Fibroblast of the aortic adventitia (primary cell): Measurements from ENCODE around the gene ZDHHC21. TPM values are rescaled to one million over a fixed set of nuclear protein-coding genes. Genes with fewer than 3 reads are reported as not detected.

Source experiments
- DNase-seq: peaks from one replicate; pipeline ENCODE4 v3.0.0-alpha.2; 2010; ENCODE audit warnings: low read depth
- H3K4me3 ChIP-seq: 2 replicates; pipeline ENCODE4 v1.5.1; 2011; ENCODE audit warnings: low read depth, mild to moderate bottlenecking, control low read depth, low read length, moderate library complexity
- total RNA-seq: library from RNA; depleted of rRNA; stranded (reverse); fragments of >200 nt; gene quantifications from 2 replicates; pipeline ENCODE4 v1.2.3, GENCODE V29; 2012; ENCODE audit warnings: low replicate concordance
- TF ChIP-seq, protein P1 (sequence below): IDR thresholded peaks from 2 replicates; pipeline ENCODE4 v1.5.1; 2011; ENCODE audit warnings: mild to moderate bottlenecking, low read length, control low read depth, inconsistent platforms; ENCODE audit not compliant: insufficient read depth

The ZDHHC21 gene
- total RNA-seq, 1 donor = 11.8 TPM

DNA sequence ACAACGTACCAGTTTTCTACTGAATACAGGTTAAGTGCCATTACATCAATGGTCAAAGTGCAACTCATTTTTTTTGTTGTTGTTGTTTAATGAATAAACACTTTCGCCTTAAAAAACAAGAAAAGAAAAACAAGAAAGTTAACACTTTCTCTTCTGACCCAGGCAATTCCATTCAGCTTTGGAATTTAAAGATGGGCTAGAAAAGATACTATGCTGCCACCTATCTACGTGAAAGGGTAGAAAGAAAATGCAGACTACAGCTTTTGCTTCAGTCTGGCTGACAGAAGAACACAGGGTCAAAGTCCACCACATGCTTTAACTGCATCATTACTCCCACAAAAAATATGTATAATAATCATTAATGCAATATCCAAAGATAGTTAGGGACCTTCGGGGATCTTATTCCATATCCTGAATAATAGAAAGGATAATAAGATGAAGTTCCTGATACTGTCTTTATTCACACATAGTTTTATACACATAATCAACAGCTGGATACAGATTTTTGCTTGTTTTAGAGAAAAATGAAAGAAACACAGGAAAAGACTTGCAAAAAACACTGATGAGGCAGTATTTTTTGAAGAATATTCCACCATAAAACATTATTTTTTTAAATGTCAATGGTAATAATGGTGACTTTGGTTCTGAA lies 40.4 kb downstream of the ZDHHC21 start:
- DNase-seq = peak; percentile 24
- no peak overlapping the region for H3K4me3 ChIP-seq
- TF ChIP-seq, protein P1, sequence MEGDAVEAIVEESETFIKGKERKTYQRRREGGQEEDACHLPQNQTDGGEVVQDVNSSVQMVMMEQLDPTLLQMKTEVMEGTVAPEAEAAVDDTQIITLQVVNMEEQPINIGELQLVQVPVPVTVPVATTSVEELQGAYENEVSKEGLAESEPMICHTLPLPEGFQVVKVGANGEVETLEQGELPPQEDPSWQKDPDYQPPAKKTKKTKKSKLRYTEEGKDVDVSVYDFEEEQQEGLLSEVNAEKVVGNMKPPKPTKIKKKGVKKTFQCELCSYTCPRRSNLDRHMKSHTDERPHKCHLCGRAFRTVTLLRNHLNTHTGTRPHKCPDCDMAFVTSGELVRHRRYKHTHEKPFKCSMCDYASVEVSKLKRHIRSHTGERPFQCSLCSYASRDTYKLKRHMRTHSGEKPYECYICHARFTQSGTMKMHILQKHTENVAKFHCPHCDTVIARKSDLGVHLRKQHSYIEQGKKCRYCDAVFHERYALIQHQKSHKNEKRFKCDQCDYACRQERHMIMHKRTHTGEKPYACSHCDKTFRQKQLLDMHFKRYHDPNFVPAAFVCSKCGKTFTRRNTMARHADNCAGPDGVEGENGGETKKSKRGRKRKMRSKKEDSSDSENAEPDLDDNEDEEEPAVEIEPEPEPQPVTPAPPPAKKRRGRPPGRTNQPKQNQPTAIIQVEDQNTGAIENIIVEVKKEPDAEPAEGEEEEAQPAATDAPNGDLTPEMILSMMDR = peak; percentile 52

DNA sequence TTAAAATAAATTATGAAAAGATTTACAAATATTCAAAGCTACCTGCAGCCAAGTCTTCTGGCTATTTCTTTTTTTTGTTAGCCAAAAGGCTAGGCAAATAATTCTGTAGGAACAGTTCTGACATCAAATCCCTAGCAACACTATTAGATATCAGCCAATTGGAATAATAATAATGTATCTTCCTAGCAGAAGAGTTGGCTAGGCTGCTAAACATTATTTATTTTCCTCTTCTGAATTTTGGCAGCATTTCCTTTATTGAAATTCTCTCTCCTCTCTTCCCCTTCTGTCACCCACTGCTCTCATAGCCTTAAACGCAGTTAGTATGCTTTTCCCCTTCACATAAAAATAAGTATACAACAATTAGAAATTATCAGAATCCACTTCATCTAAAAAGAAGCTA lies 42.6 kb downstream of the ZDHHC21 start:
- no peak overlapping the region for H3K4me3 ChIP-seq
- TF ChIP-seq, protein P1 = no peak
- no peak for DNase-seq

DNA sequence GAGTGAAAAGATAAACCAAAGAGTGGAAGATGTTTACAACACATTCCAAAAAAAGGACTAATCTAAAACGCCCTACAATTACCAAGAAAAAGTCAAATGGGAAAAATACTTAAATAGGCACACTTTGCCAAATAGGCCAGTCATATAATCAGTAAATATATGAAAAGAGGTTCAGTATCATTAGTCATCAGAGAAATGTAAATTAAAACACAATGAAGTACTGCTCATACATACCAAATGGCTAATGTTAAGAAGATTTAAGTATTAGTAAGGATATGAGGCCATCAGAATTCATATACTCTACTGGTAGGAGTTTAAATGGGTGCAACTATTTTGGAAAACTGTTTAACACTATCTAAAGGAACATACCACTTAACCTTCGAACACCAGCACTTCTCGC lies 47.6 kb downstream of the ZDHHC21 start:
- DNase-seq = peak; percentile 32
- TF ChIP-seq, protein P1 = no peak
- no peak overlapping the region for H3K4me3 ChIP-seq

DNA sequence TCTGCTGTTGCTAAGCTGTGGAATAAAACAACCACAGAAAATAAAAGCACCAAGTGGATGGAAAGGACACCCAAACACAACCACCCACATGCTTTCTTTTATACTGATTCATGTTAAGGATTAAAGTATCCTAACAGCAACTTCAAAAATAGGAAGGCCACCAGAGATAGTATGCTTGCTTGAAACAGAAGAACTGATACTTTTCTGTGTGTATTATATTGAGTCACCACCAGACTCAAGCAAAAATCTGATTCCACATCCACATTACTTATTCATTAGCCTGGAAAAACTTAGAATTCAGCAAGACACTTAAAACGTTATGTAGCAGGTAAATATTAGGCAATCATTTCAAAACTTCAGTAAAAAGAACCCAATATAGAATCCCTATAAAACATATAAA lies 52.3 kb downstream of the ZDHHC21 start:
- TF ChIP-seq, protein P1 = no peak
- no peak overlapping the region for H3K4me3 ChIP-seq
- DNase-seq = no peak

DNA sequence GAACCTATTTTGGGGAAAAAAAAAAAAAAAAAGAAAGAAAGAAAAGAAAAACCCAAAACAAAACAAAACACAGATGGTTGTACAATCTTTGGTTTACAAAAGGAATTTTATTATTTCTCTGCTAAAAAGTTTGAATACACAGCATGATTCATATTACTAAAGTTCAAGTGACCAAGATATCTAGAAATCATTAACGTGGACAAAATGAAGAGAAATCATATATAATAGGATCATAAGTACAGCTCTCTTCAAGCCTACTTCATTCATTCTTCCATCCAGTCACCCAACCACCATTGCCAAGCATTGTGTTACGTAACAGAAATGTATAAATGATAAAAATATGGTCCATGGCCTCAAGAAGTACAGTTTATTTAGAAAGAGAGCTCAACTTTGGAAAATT lies 52.9 kb downstream of the ZDHHC21 start:
- TF ChIP-seq, protein P1 = no peak
- no peak overlapping the region for H3K4me3 ChIP-seq
- no peak for DNase-seq

DNA sequence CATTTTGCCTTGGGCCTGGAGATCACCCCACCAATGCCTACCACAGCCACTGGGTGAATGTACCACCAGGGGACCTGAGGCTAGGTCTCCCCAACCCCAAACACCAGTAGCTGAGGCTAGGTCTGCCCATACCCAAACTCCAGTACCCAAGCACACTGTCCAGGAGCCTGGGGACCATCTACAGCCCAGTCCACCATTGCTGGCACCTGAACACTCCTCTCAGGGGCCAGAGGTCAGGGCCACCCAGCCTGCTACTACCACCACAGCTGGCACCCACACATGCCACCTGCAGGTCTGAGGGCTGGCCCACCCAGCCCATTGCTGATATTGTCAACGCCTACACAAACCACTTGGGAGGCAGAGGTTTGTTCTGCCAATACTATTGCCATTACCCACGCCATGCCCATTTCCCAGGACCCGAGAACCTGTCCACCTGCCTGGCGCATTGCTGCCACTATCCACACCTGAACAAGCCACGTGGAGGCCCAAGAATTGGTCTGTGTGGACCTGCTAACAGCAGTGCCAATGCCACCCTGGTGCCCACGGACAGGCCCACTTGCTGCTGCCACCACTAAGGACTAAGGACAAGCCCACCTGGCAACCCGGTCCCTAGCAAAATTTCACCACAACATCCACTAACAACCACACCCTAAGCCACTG lies 59.2 kb downstream of the ZDHHC21 start:
- no peak for DNase-seq
- TF ChIP-seq, protein P1 = no peak
- H3K4me3 ChIP-seq = no peak overlapping the region
